HG02642 (cell line): ENCODE measurements around the gene TUB.

Experiments used
- ATAC-seq: cut with Tn5 transposase; IDR thresholded peaks from one replicate; pipeline ENCODE4 v1.9.1; 2021; ENCODE audit warnings: mild to moderate bottlenecking; ENCODE audit not compliant: unreplicated experiment, poor library complexity

The TUB gene

DNA sequence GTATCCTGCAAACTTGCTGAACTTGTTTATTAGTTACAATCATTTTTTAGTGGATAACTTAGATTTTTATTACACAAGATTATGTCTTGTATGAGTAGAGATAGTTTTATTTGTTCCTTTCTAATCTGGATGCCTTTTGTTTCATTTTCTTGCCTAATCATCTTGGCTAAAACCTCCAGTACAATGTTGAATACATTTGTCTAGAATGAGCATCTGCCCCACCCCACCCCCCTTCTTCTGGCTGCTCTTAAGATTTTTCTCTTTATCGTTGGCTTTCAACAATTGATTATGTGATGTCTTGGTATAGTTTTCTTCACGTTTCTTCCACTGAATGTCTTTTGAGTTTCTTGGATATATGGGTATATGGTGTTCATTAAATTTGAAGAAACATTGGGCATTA lies 37.3 kb upstream of the TUB start:
- ATAC-seq = no peak

DNA sequence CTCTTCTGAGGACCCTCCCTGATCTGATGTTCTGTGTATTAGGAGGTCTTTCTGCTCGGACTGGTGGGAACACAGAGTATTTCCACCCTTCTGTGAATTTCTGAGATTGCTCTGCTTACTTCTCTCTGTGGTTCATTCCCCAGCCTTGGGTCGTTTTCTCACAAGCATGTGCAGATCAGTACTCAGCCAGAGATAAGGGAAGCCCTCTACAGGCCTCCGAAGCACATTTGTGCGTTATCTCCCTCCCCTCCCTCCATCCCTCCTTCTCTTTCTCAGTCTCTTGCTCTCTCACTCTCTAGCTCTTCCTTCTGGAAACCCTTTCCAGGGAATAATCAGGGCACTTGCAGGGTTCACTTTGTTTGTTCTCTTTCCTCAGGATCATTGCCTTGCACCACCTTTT lies 35.2 kb upstream of the TUB start:
- no peak for ATAC-seq

DNA sequence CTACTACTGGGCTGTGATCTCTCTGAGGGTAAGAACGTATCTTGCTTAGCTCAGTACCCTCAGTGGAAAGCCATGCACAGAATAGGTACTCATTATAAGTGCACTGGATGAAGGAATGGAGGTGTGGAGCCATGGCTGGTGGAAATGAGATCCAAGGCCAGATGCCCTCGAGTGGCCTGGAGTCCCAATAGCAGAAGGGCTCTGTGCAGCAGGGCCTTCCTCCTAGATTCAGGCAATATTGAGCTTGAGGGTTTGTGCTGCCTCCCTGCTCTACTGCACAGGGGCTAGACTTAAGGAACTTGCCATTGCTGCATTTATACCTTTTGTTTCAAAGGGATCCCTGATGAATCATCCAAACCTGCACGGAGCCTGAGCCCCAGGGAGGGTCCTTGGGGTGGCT lies 33.6 kb upstream of the TUB start:
- ATAC-seq = no peak

DNA sequence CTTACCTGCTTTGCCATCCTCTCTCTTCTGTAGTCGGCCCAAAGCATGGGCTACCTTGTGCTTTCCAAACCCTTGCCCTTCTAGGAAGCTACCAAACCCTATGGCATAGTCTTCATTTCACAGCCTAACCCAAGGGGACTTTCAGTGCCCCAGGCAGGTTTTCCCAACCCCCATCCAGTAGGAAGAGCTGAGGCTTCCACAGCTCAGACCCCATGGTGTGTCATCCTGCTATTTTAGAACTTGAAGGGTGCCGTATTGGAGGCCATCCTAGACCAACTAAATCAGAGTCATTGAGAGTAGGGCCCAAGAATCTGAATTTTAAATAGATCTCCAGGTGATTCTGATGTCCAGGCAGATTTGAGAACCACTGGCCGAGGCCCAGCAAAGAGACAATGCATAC lies 31.9 kb upstream of the TUB start:
- ATAC-seq = no peak

DNA sequence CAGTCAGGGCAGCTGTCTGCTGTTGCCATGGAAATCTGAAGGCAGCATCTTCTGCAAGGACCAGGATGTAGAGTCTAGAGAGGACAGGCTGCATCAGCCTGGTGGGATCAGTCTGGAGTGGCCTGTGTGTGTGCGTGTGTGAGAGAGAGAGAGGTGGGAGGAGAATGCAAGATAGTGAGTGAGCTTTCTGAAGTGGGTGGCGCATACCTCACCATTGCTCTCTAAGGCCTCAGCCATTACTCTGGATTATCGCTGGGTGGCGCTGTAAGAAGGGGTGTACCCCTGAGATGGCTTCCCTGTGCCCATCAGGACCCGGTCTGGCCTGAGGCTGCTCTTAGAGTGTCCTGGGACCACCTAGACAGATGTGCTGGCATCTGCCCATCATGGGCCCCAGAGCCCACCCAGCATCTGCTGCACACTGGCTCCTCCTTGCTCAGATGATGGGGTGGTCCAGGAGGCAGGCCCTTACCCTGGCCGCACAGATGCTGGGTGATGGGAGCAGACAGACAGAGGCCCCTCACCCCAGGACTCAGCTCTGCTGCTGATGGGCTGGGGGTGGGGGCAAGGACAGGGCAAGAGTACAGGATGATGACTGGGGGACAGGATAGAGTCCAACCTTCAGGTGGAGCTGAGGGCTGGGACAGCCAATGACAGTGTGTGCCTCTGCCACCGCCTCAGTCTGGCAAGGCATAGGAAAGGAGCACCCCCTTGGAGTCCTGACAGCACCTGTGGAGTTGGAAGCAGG lies 25.7 kb upstream of the TUB start:
- ATAC-seq = no peak

DNA sequence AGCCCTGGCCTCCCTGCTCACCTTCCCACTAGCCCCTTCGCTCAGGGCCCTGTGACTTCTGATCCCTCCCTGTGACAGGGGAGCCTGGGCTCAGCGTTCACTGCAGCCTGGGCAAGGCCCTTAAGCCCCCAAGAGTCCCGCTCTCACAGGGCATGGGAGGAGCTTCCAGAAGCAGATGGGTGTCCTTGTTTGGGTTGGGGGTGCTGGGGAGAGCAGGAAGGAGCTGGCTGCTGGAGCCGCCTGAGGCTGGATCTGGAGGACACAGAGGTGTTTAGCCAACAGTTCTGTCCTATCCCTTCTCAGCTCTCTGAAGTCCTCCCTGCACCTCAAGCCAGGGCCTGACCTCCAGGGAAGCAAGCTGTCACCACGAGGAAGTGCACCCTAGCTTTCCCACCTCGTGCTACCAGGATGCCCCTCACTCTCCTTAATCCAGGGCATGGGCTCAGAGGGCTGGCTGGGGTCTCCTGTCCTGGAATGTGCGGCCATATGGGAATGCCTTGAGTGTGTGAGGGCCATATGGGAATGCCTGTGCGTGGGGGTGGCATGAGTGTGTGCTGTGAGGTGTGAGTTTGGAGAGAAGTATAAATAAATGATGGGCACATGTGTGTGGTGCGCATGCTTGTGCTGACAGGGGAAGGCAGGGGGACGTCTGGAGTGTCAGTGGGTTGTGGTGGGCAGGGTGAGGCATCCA lies 25.0 kb upstream of the TUB start:
- ATAC-seq = no peak

DNA sequence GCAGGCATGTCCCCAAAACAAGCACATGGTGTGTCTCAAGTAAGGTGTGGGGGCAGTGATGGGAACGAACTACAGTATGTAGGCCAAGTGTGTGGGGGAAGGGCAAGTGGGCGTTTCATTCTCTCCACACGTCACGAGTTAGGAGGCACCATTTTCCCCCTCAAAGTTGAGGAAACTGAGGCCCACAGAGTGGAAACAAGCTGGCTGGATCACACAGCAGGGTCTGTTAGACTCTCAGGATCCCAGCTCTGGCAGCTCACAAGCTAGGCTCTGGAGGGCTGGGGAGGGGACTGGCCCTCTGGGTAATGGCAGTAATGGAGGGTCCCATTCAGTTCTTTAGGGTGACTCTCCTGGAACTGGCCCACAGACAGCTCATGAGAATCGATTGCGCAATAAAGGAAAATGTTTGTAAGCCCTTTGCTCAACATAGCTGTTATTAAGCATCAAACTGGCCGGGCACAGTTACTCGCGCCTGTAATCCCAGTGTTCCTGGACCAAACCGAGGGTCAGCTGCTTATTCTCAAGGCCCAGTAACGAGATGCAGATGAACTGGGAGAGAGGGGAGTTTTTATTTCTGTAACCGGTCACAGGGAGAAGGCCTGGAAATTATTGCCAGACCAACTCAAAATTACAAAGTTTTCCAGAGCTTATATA lies 24.1 kb upstream of the TUB start:
- ATAC-seq = no peak

DNA sequence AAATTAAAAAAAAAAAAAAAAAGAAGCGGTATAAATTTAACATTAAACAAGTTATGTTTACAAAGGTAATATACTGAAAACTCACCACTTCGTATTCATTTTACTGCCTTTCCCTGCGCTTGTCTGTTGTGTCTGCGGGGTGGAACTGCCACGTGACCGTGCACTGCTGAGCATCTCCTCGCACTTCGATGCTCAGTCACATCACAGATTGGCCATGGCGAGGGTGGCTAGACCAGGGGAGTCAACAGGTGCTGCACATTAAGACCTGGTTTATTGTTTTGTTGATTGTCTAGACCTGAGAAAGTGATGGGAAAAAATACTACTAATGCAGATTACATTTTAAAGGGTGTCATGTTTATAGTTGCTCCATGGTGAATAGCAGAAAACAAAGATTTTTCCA lies 22.8 kb upstream of the TUB start:
- ATAC-seq = no peak

DNA sequence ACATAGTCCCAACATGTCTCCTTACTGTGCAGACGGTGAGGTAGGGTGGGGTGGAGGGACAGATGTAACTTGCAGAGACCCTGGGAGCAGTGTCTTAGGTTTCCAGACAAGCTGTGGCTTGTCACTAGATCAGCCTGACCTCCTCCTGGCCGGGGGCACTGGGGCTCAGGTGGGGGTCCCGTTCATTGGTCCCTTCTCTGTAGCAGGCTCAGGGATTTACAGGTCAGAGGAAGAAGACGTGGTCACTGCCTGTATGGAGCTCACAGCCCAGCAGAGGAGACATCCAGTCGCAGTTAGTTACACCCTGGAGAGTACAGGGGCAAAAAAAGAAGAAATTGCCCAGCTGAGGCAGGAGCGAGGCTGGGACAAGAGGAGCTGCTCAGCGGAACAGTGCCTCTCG lies 22.0 kb upstream of the TUB start:
- no peak for ATAC-seq

DNA sequence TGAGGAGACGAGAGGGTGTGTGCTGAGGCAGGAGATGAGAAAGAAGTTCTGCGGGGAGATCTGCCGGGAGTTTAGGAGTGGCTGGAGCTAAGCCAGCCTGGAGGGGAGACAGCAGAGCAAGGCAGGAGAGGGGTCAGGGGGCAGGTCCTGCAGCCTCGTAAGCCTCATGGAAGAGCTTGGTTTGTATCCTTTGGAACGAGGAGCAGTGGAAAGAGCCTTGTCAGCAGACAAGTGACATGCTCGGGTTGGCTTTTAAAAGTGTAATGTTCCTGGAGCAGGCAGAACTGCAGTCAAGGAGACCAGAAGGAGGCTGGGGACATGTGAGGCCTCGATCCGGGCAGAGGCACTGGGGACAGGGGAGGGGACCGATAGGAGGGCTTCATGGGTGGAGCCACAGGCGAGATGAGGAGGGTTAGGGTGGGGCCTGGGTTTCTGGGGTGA lies 21.4 kb upstream of the TUB start:
- no peak for ATAC-seq

DNA sequence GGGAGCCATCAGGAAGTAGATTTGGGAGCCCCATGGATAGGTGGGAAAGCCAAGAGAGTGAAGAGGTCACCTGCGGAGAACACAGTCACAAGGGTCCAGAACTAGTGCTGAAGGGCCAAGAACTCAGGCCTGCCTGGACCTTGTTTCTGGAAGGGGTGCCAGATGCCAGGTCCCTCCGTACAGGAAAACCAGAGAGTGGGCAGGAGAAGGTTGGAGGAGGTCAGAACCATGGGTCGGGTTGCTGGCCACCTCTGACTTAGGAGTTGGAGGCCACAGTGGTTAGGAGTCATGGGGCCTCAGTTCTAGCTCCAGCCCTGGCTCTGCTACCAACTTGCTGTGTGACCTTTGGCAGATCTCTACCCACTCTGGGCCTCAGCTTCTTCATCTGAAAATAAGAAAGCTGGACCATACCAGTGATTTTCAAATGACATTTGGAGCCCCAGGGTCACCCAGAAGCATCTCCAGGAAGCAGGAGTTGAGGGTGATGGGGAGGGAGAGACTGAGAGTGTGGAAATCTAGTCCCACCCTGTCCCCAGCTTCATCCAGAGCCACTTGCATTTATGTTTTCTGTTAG lies 20.8 kb upstream of the TUB start:
- ATAC-seq = no peak

DNA sequence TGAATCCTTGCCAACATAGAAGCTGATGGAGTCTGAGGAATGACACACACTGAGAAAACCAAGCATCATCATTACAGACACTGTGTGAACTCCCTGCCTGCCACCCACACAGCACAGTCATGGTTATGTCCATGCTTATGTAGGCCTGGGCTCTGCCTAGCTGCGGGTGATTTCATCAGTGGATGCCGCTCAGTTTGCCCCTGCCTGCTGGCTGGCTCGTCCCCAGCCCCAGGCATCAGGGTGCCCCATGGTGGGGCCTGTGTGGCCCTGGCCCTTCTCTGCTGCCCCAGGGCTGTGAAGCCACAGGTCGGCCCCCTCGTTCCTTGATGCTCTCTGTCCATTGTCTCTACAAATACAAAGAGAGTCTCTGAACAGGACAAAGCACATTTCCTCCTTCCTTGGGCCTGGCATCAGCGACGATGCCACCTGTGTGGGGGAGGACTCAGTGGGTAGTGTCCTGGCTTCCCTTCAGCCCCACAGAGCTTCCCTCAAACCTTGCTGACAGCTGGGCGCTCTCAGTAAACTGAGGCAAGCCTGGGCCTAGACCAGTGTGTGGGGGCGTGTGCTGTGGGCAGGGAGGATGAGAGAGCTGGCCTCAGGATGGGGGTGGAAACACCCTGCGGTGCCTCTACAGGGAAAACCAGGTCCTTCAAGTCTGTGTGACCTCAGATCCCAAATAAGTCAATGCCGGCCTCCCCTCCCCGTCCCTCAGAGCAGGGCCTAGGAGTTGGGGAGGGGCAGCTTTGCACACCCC lies 20.0 kb upstream of the TUB start:
- ATAC-seq = no peak

DNA sequence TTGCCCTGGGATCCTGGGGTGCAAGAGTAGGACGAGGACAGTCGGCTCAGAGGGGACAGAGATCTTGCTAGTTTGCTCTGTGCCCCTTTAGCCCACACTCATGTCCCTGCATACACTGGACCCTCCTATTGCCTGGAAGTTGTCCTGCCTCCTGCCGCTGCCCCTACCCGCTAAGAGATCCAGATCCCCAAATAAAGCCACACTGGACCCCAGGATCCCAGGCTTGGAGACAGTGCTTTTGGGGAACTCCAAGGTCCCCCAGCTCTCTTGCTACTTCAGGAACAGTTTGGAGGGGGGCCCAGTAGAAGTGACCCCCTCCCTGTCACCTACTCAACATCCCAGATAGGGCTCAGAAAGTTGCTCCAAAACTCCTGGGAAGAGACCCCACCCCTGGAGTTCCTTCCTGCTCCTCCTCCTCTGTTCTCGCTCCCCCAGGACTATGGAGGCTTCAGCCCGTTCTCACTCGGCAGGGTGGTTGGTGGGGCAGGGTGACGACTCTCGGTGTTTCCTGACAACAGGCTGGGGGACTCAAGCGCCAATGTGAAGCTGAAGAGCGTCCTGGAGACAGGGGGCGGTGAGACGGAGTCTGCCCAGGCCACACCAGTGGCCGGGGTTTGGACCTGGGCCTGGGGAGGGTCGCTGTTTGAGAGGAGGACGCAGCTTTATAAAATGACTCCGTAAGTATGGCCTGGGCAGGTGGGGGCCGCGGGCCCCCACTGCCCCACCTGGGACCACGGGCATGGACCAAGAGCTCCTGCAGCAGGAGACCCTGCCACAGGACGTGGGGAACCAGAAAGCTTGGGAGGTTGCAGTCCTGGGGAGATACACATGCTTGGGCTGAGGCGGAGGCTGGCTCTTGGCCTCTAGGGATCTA lies 19.2 kb upstream of the TUB start:
- ATAC-seq = no peak

DNA sequence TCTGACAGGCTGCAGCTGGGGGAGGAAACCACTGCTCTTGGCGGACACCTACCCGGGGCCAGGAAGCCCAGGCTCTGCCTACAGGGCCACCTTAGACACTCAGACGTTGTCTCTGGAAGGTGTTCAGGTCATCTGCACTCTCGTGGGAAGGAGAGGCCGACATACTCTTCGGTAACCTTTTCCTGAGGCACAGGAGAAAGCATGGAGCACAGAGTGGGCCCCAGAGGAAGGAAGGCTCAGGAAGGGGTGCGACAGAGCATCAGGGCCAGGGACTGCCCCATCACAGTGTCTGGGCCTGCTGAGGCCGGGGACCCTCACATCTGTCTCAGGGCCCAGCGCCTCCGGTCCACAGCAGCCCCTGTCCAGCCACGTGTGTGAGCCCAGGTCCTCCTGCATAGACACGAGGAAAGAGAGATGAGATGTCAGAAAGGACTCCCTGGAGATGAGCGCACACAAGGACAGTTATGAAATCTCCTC lies 18.2 kb upstream of the TUB start:
- no peak for ATAC-seq

DNA sequence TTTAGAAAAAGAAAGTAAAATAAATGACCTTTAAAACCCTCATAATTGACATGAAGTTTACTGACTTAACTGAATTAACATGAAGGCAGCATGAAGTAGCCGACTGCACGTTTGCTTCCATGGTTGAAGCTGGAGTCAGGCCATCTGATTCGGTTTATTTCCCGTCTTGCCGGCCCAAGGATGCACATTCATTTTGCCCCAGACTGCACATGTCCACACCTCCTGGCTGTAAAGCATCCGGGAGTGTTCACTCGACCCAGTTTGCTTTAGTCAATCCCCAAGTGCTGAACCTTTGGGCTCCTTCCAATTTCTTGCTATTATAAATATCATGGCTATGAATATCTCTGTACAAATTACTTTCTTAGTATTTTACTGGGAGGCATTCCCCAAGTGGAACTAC lies 17.7 kb upstream of the TUB start:
- ATAC-seq = no peak

DNA sequence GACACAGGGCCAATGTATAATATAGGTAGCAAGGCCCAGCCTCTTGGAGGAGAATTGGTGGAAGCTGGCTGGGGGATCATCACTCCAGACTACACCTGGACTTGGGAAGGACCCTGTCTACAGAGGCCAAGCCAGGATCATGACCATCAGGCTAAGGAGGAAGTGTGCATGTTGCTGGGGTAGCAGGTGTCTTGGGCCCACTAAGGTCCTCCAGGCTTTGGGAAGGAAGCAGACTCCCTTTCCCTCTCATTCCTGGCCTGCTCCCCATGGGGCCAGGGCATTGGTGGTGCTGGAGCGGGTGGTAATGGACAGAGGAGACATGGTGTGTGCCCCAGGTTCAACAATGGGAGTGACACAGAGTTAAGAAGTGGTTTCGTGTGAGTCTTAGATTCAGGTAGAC lies 16.0 kb upstream of the TUB start:
- ATAC-seq = no peak

DNA sequence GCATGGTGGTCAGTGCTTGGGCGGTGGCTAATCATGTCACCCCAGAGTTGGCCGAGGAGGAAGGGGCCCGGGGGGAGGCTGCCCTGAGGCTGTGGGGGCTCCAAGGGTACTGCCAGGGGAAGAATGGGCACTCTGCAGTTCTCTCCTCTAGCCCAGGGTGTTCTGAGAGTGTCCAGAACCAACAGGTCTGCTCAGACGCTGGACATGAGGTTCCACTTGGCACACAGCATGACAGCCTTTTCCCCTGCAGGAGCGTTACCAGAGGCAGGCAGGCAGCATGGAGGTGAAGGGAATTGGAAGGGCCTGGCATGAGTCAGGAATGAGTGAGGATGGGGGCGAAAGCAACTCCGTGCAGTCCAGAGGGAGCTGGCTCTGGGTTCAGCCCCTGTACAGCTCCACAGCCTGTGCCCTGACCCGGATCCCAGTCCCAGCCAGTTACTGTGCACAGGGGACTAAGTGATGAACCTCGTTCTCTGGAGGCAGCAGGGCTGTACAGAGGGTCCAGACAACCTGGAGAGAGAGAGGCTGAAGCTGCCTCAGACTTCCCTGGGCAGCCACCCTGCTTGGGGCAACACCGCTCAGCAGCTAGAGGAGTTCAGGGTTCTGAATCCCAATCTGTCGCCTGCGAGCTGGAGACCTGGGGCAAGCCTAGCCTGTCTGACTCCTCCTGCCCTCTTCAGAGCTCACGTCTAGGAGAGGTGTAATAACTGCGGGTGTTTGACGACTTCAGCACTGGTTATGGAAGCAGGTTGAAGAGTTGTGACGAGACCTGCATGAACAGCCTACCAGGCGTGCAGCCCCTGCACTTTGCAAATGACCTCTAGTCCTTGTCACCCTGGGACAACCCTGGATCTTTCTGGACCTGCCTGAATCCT lies 14.7 kb upstream of the TUB start:
- ATAC-seq = no peak

DNA sequence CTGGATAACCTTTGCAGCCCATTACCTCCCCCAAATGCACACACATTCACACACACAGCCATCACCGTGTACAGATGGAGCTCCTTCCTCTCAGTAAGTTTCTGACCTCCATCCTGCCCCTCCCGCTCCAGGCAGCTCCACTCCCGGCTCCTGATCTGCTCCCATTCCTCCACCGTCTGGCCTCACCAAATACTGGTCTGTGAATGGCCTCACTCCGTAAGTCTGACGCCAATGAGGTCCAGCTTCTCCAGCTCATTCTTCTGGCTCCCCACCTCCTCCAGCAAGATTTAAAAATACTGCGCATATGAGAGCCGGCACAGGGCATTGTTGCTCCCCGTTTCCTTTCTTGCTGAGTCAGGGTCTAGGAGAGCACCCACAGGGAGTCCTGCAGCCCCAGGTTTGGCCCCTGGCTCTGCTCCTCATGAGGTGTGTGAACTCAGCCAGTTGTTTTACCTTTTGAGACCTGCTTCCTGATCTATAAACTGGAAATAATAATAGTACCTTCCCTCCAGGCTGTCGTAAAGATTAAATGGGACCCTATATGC lies 14.0 kb upstream of the TUB start:
- ATAC-seq = no peak
